Superior temporal gyrus (tissue), 1 donor: Measurements from ENCODE around the gene ZNF664.

ENCODE experiments used
- DNase-seq: peaks from one replicate; pipeline ENCODE4 v3.0.0-alpha.2; 2016; ENCODE audit errors: extremely low spot score

Gene ZNF664

GRCh38 chr12:123972457-123973401 lies at the start of gene ZNF664, which contains the start of gene CCDC92:
ZNF664 (plus strand) TSS chr12:123973215; CDS start chr12:124012145, 38,930 bp downstream.
CCDC92 (minus strand) TSS chr12:123972831; CDS start chr12:123944305, 28,526 bp downstream.
- peak; percentile 75 for DNase-seq

DNA sequence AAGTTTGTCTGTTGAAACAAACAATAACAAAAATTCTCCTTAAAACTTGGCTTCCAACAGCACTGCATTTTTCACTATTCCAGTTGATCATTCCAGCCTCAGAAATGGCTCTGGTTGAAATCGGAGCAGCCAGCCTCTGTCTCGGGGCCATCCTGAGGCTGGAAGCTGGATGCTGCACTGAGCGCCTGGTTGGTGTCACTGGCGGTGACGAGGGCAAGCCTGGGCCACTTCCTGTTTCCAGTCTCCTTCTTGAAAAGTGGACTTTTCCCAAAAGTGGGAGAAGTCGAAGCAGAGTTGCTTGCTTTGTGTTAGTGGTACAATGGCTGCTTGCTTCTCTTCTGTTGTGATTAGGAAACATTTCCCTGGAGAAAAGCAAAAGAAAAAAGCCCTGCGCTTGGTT lies 49.1 kb upstream of the ZNF664 start:
- no peak for DNase-seq

DNA sequence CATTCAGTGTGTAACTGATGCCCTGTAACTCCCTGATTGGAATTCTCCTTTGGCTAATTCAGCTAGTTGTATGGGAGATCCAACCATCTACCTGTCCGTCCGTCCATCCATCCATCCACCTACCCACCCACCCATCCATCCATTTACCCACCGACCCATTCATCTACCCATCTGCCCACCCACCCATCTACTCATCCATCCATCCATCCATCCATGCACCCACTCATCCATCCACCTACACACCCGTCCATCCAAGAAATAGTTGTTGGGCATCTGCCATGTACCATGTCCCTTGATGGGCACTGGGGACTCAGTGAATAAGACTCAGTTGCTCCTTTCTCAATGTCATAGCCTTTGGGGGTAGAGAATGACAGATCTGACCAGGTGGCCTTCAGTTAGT lies 48.5 kb upstream of the ZNF664 start:
- no peak for DNase-seq

GRCh38 chr12:123928274-123928865 lies 44.6 kb upstream of the ZNF664 start:
- no peak for DNase-seq

GRCh38 chr12:123928897-123929296 lies 44.1 kb upstream of the ZNF664 start:
- no peak for DNase-seq

DNA sequence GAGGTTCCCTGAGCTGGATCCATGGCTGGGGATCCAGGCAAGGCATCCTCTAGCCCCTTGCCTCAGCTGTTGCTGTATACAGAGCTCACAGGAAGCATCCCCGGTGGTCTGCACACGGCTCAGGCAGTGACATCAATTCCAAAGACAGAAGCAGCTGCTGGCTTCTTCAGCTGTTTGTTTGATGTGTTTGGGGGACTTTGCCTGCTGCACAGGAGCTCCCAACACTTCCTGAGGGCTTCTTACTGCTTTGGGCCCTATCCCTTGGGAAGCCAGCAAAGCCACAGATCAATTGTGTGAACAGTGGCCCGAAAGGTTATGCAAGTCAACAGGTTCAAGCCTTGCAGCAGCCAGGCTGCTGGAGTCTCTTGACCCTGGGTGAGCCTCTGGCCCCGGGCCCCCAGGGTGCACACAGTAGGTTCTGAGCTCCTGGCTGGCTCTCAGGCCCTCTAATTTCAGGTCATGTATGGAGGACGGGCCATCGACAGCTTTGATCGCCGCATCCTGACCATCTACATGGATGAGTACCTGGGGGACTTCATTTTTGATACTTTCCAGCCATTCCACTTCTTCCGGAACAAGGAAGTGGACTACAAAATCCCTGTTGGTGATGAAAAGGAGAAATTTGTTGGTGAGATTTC lies 43.0 kb upstream of the ZNF664 start:
- no peak for DNase-seq

DNA sequence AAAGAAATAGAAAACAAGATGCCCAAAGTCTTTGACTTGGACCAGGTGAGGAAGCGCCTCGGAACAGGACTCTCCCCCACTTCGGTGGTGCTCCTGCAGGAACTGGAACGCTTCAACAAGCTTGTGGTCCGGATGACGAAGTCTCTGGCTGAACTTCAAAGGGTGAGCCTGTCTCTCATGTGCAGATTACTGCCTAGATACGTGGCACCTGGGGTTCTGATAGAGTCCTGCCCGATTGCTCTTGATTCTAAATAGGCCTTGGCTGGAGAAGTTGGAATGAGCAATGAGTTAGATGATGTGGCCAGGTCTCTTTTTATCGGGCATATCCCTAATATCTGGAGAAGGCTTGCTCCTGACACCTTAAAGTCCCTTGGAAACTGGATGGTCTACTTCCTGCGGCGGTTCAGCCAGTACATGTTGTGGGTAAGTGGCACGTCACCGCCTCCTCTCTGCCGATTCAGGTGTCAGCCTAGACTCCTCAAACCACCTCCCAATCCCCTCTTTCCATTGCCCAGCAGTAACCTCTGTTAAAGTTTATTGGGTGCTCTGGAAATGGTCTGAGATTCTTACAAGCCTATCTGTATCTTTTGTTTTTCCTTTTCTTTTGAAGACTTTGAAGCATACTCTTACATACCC lies 41.2 kb upstream of the ZNF664 start:
- DNase-seq, result no peak

- no peak for DNase-seq
Measured at GRCh38 chr12:123933214-123933613, 39.8 kb upstream of the ZNF664 start.

DNA sequence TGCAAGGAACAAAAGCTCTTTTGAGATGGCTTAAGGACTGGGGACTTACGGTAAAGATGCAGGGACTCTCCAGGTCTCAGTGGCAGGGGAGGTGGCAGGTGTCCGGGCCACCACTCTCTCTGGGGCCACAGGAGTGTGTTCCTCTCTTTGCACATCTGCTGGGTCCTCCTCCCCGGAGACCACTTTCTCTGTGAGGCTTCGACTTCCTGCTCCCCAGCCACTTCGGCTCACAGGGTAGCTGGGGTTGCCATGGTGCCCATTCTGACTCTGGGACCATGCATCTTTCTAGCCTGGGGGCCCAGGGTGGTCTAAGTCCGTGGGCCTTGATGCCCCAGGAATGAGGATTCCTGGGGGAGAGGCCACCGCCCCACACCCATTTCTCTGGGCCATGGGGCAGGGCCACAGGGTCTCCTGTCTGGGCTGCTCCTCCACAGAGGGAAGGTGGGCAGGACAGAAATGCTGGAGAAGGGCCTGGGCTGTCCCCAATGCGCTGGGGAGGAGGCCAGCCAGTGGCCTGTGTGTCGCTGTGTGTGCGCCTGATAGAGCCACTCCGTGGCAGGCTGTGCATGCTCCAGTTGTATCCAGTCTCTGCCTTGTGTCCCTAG lies 38.9 kb upstream of the ZNF664 start:
- no peak for DNase-seq

DNA sequence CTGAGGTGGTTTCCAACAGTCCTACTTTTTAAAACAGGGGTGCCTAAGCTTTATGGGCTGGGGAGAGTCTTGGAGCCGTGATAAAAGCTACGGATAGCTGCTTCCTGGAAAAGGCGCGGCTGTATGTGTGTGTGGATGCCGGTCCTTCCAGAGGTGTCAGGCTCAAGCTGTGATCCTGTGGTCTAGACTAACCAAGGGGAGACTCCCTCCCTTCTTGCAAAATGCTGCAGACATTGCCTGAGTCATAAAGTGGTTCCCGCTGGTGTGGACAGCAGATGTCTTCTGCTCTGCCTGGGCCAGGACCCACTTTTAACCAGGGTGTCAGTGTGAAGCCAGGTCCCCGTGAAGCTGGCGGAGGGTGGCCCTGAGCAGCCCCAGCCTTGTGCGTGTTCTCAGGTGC lies 38.2 kb upstream of the ZNF664 start:
- DNase-seq, result no peak

DNA sequence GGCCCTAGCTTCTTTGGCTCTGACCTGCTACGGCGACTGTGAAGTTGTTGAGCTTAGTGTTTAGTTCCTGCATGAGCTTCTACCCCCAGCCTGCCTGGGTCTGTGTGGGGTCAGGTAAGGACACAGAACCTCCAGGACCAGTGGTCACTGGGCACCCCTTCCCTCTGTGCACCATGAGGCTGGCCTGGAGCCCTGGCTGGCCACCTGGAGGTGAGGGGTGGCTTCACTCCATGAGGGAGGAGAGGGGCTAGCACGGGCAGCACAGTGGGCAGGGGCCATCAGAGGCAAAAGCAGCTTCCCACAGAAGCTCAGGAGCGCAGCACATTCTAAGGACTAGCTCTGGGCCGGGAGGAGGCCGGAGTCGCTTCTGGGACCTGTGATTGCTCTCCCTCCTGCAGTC lies 37.1 kb upstream of the ZNF664 start:
- DNase-seq, result no peak

DNA sequence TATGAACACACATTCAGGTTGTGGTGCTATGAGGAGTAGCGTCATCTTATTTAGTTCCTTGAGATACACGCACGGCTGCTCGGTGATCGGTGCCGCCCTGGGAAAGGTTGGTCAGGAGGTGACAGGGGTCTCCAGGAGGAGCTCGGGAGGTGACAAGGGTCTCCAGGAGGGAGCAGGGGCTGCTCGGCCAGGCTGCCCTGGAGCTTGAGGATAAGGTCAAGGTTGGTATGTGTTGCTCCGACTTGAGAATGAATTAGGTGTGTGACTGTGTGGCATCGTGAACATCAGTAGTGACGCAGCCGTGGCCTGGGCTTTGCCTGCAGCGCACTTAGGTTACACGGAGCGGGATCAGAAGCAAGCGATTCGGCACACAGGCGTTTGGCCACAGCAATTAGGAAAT lies 36.5 kb upstream of the ZNF664 start:
- no peak for DNase-seq

DNA sequence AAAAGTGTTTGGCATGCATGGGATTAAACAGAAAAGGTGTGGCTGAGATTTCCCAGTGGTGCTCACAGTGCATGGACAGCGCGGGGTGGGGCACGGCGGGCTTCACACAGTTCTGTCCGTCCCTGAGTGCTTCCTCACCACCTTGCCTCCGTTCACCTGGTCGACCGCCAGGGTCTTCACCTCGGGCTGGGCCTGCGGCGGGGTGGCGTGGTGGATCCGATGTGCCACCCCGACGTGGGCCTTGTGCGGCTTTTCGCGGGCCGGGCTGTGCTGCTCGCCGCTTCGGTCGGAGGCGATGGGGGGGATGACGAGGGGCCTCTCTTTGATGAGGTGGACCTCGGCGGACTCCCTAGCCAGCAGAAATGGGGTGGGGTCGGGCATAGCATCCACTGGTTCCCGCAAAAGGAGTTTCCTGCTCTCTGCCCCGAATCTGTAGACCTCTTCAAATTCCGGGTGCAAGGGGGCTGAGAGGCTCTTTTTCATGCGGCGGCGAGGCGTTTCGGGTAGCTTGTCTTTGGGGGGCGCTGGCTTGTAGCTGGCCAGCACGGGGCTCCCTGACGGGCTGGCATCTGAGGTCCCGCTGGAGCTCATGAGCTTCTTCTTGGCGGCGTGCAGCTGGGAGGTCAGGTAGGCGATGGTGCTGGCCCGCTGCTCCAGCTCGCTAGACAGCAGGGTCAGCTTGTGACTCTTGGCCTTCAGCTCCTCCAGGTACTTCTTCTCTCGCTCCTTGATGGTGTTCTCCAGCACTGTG lies 35.9 kb upstream of the ZNF664 start:
- no peak for DNase-seq

- DNase-seq, result no peak
Measured at GRCh38 chr12:123937707-123938591, 35.1 kb upstream of the ZNF664 start.

DNA sequence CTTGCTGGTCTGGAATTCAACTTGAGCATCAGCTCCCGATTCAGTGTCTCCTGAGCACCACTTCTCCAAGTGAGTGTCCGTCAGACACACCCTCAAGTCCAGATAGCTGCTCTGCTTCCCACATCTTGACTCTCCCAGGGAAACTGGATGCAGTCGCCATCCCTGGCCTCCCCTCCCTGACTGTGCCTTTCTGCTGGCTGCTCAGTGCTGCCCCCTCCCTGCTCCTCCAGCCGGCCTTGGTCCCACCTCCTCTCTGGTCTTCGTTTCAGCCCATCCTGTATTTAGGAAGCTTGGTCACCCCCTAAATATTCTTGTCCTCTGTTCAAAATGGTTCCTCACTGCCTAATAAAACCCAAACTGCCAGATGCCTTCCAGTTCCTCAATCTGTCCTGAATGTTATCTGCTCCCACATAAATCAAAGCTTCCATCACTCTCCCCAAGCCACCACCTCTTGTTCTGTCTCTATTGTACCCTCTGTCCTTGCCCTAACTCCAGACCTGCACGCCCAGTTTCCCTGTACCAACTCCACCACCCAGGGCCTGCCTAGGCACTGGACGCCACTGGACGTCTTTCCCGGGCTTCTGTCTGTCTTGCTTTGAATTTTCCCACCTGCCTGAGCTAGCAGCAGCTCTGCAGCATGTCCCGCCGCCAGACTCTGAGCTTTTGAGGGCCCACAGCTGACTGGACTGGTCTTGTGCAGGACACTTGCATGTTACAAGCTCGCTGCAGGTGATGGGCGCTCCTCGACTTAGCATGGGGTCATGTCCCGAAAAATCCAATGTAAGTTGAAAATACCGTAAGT lies 34.1 kb upstream of the ZNF664 start:
- DNase-seq, result no peak

- DNase-seq, result peak; percentile 53
Measured at GRCh38 chr12:123939716-123940626, 33.0 kb upstream of the ZNF664 start.

- no peak for DNase-seq
Measured at GRCh38 chr12:123940627-123940966, 32.4 kb upstream of the ZNF664 start.

- no peak for DNase-seq
Measured at GRCh38 chr12:123941000-123941399, 32.0 kb upstream of the ZNF664 start.
